Measurements from ENCODE around the gene TNNT3.
"Not testable (repeated sequence)": the region's sequence is repeated elsewhere in the genome, so short reads cannot be mapped to it uniquely, and the experiment has no call there.

Gene TNNT3

DNA sequence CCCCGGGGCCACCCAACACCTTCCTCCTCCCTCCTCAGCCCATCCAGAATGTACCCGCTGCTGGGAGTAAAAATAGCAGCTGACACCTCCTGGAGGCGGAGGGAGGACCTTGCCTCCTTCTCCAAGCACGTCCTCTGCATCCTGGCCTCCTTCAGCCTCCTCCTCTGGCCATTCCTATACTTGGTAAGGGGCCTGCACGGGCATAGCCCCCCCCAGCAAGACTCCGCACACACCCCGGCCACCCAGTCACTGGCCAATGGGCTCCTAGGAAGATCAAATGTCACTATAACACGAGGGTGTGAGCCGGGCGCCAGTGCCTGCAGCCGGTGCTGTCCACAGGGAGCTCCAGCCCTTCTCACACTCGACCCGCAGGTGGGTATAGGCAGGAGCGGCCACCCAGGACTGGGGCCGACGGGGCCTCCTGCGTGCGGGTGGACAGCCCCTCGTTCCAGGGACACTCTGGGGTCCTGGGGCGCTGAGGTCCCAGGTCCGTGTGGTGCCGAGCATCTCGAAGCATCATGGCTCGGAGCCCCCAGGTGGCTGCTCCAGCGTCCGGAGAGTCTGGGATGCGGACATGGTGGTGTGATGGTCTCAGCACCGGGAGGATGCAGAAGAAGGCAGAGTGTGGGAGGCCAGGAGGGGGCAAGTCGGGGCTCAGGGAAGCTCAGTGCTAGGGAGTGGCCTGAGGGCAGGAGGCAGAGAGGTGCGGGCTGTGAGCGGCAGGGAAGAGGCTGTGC lies at the start of gene TNNT3:
Gene TNNT3, plus strand, starts transcription at position 313 of the 737 bp plus-strand sequence. CDS start 3,172 bp downstream, outside the sequence.
- DNase-seq (ENCODE audit: low read depth in 3 of 3, low spot score in 1 of 3), result no peak

DNA sequence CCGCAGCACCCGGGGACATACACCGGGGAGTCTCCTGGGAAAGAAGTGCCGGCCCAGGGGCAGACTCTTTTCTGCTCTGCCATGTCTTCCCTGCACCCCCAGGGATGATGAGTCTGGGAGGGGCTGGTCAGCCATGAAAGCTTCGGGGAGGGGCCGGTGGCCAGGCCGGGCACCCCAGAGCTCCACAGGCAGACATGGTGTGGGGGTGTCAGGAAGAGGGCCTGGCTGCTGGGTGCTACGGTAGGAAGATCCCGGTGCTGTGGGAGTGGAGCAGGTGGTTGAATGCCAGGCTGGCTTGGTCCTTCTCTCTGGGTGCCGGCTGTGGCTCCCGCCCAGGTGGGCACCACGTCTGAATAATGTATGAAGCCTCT lies 49.2 kb upstream of the TNNT3 start:
- DNase-seq (ENCODE audit: low read depth in 3 of 3, low spot score in 1 of 3), result no peak

- no peak for DNase-seq (ENCODE audit: low read depth in 3 of 3, low spot score in 1 of 3)
These were observed 48.6 kb upstream of the TNNT3 start for GRCh38 chr11:1870721-1871466.

DNA sequence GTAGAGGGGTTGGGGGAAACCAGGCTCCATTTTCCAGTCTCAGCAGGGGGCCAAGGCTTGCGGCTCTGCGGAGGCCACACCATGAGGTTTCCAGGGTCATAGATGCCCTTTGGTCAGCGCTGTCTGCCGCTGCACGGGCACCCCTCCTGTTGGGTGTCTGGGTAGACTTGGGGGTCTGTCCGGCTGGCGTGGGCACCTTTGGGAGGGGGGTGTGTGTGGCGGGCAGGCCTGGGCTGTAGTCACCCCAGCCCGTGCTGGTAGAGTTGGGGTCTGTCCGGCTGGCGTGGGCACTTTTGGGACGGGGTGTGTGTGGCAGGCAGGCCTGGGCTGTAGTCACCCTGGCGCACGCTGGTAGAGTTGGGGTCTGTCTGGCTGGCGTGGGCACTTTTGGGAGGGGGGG lies 48.0 kb upstream of the TNNT3 start:
- no peak for DNase-seq (ENCODE audit: low read depth in 3 of 3, low spot score in 1 of 3)

GRCh38 chr11:1872267-1872985 lies 47.1 kb upstream of the TNNT3 start:
- DNase-seq (ENCODE audit: low read depth in 3 of 3, low spot score in 1 of 3), result no peak

- DNase-seq (ENCODE audit: low read depth in 3 of 3, low spot score in 1 of 3), result no peak
These were observed 46.3 kb upstream of the TNNT3 start for GRCh38 chr11:1873048-1873812.

GRCh38 chr11:1873813-1874150 lies 45.7 kb upstream of the TNNT3 start:
- not testable (repeated sequence) for DNase-seq (ENCODE audit: low read depth in 3 of 3, low spot score in 1 of 3)

GRCh38 chr11:1874441-1875092 lies 44.9 kb upstream of the TNNT3 start:
- DNase-seq (ENCODE audit: low read depth in 3 of 3, low spot score in 1 of 3), result not testable (repeated sequence)

DNA sequence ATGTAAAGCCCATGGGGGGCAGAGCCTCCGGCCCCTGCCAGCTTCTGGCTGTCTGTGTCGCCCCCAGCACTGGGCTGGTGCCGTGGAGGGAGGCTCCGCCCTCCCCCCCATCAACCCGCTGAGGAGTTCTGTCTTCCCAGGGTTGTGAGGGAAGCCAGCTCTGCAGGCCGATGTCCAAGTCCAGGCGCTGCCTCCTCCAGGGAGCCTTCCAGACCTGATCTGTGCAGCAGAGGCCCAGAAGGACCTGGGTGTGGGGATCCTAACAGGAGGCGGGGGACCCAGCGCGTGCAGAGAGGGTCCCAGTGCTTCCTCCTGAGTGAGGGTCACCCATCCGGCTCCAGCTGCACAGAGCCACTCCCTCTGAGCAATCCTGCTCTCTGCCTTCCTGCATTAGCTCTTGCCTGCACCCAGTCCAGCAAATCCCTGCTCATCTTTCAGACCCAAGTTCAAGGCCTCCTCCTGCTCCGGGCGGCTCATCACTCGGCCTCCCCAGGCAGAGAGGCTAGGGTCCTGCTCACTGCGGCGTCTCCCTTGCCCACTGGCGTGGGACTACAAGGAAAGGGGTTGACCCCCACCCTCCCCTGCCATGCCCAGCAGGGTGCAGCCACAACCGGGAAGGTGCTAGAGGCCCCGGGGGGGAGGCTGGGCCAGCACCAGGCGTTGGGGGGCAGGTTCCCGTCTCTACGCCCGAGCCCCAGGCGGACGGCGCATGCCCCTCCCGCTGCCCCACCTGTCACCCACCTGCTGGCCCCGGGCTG lies 44.2 kb upstream of the TNNT3 start:
- no peak for DNase-seq (ENCODE audit: low read depth in 3 of 3, low spot score in 1 of 3)

- not testable (repeated sequence) for DNase-seq (ENCODE audit: low read depth in 3 of 3, low spot score in 1 of 3)
These were observed 43.6 kb upstream of the TNNT3 start for GRCh38 chr11:1875851-1876301.

- no peak for DNase-seq (ENCODE audit: low read depth in 3 of 3, low spot score in 1 of 3)
These were observed 43.0 kb upstream of the TNNT3 start for GRCh38 chr11:1876361-1877063.

GRCh38 chr11:1877211-1878136 lies 42.0 kb upstream of the TNNT3 start:
- no peak for DNase-seq (ENCODE audit: low read depth in 3 of 3, low spot score in 1 of 3)

DNA sequence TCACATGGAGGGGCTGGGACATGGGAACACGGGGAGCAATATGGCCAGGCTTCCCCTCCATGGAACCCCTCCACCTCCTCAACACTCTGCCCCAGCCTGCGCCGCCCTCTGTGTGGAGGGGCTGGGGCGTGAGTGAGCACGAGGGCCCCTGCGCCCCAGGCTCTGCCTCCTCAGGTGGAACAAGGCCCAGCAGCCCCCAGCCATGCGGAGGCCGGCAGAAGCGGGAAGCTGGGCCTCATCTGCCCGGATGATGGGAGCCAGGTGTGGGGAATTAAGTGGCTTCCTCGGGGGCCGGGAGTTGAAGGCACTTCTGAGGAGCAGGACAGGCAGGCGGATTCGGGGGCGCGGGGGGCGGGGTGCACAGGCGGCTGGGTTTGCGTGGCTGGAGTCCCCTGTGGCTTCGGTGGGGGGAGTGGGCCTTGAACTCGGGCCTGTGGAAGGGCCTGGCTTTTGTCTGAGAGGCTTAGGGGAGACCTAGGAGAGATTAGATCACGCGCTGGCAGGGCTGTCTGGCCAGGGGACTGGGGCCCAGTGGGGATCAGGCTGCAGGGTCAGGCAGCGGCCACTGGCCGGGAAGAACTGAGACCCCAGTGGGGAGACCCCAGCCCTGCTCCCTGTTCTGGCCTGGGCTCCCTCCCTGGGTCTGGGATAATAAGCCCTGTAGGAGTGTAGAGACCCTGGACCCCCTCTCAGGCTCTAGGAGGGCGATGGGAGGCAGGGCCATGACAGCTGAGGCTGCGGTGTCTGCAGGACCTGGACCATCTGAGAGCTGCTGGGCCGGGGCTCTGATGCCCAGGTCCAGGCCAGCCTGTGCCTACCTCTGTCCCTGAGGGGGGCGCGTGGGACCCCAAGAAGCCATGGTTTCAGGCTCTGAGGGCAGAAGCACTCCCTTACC lies 41.1 kb upstream of the TNNT3 start:
- DNase-seq (ENCODE audit: low read depth in 3 of 3, low spot score in 1 of 3), result no peak

GRCh38 chr11:1879342-1879940 lies 40.1 kb upstream of the TNNT3 start:
- no peak for DNase-seq (ENCODE audit: low read depth in 3 of 3, low spot score in 1 of 3)

GRCh38 chr11:1879941-1880720 lies 39.4 kb upstream of the TNNT3 start:
- no peak for DNase-seq (ENCODE audit: low read depth in 3 of 3, low spot score in 1 of 3)

Data from stimulated activated CD4-positive, alpha-beta T cell treated with anti-CD3 and anti-CD28 coated beads, TNF-alpha, amount 100 ng/mL, for 1 hour (primary cell).